ENCODE data around the gene AGPAT4. TPM values are rescaled to one million over a fixed set of nuclear protein-coding genes. Genes with fewer than 3 reads are reported as not detected.

The AGPAT4 gene
- total RNA-seq, 1 experiment from 2014 or later, result 22.0 TPM

- H4K20me1 ChIP-seq (ENCODE audit: control insufficient read depth, insufficient read depth, insufficient read length), result no peaks in the 10 kb centered on the region
- H3K27me3 ChIP-seq (ENCODE audit: insufficient read depth, low read length), result no peaks in the 10 kb centered on the region
- no peaks in the 10 kb centered on the region for H3K79me1 ChIP-seq (ENCODE audit: insufficient read depth, low read depth, low read length, poor library complexity, severe bottlenecking)
- no peak overlapping the region for H3K14ac ChIP-seq (ENCODE audit: insufficient read depth, low read length)
- H4K5ac ChIP-seq (ENCODE audit: insufficient read length, low read depth, low read length), result no peak overlapping the region
- no peak overlapping the region for H3K9ac ChIP-seq (ENCODE audit: extremely low read depth, insufficient read length, low read length)
- H3K23ac ChIP-seq (ENCODE audit: insufficient read length, low read depth, low read length), result no peak overlapping the region
- Mint-ChIP-seq H3K4me3 (no peak overlapping the region), H3K36me3 (ENCODE audit: insufficient read depth in 1 of 3, low read depth in 3 of 3) (peaks cover 17 to 48% (median 42%) of the 10 kb centered on the region in 3 experiments), H3K27ac (peak overlapping the region in 1 of 3 experiments; percentile 72; a peak in 2 of 7 replicates), H3K9me3 (peaks cover 15 to 20% of the 10 kb centered on the region in 2 experiments), H3K4me1 (peaks cover 43 to 49% of the 10 kb centered on the region in 2 experiments), H3K27me3 (ENCODE audit: low read depth) (no peaks in the 10 kb centered on the region; the same call in 1 of the 2 replicates)
- no peak overlapping the region for H2BK120ac ChIP-seq (ENCODE audit: low read depth, low read length, poor library complexity, severe bottlenecking)
- H2AK5ac ChIP-seq (ENCODE audit: insufficient read length, low read length), result no peak overlapping the region
- WGBS (ENCODE audit: extremely low coverage, insufficient read length, low lambda C conversion rate), result no CpG with 5 or more reads among the region's 4 CpGs
- H2BK12ac ChIP-seq (ENCODE audit: insufficient read length, low read depth, low read length), result no peak overlapping the region
- H2BK20ac ChIP-seq (ENCODE audit: low read depth, low read length, poor library complexity, severe bottlenecking), result no peak overlapping the region
- no peak overlapping the region for H2BK5ac ChIP-seq (ENCODE audit: insufficient read length, low read length)
- H3K79me2 ChIP-seq (ENCODE audit: insufficient read depth, low read length), result no peaks in the 10 kb centered on the region
- no peak overlapping the region for H3K4me2 ChIP-seq (ENCODE audit: insufficient read depth, insufficient read length, low read length)
- no peak overlapping the region for H2AFZ ChIP-seq (ENCODE audit: low read length)
- DNase-seq, result no peak
- H3K56ac ChIP-seq (ENCODE audit: insufficient read length, low read depth, low read length), result no peak overlapping the region
- peaks cover 8% of the 10 kb centered on the region; the same call in 1 of the 2 replicates for H3K4me1 ChIP-seq (ENCODE audit: insufficient read depth, low read length)
- no peak overlapping the region for H3K4ac ChIP-seq (ENCODE audit: low read depth, low read length)
- no peak for TF ChIP-seq CTCF (conservative IDR thresholded peaks at IDR 0.05)
- H3T11ph ChIP-seq (ENCODE audit: low read length), result no peak overlapping the region
- no peaks in the 10 kb centered on the region for H3K23me2 ChIP-seq (ENCODE audit: insufficient read length, low read depth, low read length, poor library complexity, severe bottlenecking)
- H4K91ac ChIP-seq (ENCODE audit: insufficient read length, low read depth, low read length), result no peak overlapping the region
- H3K18ac ChIP-seq (ENCODE audit: insufficient read length, low read depth, low read length), result no peak overlapping the region
- no peaks in the 10 kb centered on the region for H3K9me3 ChIP-seq (ENCODE audit: control insufficient read depth, low read depth, low read length)
- H2BK15ac ChIP-seq (ENCODE audit: low read depth, low read length), result no peak overlapping the region
- H3K27ac ChIP-seq (ENCODE audit: insufficient read length, low read depth, low read length), result no peak overlapping the region
- no peak overlapping the region for H4K8ac ChIP-seq (replicated peaks; ENCODE audit: insufficient read length, low read depth, low read length)
Measured at GRCh38 chr6:161169696-161170095, 104.2 kb downstream of the AGPAT4 start.
